Non-pigmented ciliary epithelial cell (primary cell): ENCODE measurements around the gene NRXN3.
"Not testable (repeated sequence)": the region's sequence is repeated elsewhere in the genome, so short reads cannot be mapped to it uniquely, and the experiment has no call there.

Source experiments
- DNase-seq: peaks from one replicate; pipeline ENCODE4 v3.0.0-alpha.2; 2010; ENCODE audit warnings: low read depth

The NRXN3 gene

DNA sequence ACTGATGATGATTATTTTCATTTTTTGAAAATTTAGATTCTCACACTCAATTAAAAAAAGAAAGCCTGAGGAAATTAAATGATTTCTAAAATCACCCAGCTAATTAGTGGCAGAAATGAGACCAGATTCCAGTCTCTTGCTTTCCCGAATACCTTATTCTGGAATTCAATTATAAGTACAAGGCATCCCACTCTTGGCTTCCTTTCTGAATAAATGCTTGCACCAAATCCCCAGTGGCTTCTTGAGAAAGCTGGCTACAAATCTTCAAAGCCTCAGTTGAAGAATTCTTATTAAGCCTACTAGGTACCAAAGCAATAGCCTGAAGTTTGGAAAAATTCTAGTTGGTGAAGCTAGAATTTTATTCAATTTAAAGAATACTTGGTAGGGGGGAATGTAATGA is 1564.5 kb downstream of the NRXN3 start:
- no peak for DNase-seq

DNA sequence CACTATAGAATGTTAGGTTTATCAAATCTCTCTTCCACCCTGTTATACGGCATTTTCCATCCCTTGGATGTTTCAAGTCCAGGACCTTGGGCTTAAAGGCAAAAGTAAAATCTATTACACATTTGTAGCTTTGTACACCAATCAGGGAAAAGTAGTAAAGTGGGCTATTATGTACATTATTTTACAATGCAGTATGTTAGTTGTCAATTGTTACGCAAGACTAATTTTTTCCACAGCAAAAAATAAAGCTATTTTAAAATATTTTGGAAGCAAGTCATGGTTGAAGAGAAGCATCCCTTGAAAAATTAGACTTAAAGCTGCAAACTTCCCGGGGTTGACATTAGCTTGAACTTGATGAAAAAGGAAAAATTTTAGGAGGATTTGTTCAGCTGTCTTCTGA is 1564.9 kb downstream of the NRXN3 start:
- DNase-seq = no peak

DNA sequence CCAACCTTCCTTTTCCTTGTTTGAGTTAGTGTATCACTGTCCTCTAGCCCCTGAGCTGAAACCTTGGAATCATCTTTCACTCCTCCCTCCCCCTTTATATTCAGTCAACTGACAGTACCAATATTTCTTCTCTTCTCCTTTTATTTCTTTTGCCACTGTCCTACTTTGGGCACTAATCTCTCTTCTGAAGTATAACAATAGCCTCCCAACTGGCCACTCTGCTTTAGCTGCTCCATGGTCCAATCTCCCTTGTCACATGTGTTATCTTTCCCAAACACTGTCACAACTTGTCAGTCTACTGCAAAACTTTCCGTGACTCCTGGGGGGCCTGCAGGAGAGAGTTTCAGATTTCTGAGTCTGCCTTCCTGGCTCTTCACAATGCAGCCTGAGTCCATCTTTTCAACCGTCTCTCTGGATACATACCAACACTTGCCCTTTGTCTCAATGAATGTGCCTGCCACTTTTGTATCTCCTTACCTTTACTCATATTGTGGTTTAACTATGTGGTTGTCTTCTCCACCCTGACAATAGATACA is 1570.0 kb downstream of the NRXN3 start:
- DNase-seq = no peak

DNA sequence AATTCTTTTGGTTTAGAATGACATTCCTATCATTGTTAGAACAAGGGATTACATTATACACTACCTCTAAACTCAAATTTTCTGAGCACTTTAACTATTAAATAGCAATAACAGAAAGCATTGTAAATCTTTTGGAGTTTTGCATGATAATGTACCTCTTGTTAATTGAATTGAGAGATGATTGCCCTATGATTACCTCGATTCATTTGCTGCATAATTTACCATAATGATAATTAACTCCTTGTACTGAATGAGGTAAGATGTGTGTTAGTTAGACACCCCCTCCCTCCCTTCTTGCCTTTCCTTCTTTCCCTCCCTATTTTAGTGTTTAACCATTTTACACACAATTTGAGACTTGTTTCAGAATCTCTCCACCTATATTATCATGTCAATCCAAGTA is 1572.0 kb downstream of the NRXN3 start:
- no peak for DNase-seq

DNA sequence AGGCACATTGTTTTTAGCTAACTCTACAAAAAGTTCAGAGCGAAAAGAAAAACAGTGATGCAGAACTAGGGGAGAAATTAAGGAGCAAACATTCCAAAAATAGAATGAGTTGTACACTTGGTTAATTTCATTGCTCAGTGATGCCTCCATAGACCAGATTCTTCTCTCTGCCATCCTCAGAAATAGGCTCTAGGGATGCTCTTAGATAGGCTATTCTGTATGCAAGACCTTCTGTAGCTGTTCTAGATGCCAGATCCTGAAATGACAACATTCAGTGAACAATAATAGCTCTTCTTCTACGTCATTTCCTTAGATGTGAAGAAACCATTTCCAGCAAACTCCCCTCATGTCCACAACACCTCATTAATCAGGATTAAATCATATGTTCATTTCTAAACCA is 1574.9 kb downstream of the NRXN3 start:
- DNase-seq = no peak

DNA sequence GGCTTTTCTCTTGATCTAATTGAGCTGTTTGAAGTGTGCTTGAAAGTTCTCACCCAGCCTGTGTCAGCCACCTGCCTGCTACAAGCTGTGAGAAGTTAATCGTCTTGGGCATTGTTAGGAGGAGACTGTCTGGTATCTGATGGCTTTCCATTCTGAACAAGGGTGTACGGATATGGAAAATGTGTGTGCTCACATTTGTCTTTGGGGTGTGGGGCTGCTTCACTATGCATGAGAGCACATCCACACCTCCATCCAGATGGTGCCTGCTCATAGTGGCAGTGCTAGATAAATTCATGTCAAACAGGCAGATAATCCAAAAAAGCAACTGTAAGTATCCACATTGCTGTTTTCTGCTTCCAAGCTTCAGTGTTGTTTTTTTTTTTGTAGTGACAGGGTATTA is 1578.9 kb downstream of the NRXN3 start:
- no peak for DNase-seq

DNA sequence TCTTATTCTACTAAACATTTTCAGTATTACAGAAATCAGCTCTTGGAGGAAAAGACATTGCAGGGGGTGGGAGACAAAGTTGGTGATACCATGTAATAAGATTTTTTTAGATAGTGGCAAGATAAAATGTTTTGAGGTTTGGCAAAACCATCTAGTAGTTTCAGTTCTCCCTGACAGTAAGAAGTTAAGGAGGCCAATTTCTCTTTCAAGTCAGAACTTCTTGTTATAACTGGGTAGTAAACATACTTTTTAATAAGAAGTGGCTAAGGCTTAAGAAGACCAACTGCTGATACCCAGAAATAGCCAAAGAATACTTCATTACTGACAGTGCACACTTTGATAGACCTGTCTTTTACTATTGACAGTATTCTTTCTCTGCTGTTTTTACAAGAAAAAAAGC is 1588.8 kb downstream of the NRXN3 start:
- no peak for DNase-seq

DNA sequence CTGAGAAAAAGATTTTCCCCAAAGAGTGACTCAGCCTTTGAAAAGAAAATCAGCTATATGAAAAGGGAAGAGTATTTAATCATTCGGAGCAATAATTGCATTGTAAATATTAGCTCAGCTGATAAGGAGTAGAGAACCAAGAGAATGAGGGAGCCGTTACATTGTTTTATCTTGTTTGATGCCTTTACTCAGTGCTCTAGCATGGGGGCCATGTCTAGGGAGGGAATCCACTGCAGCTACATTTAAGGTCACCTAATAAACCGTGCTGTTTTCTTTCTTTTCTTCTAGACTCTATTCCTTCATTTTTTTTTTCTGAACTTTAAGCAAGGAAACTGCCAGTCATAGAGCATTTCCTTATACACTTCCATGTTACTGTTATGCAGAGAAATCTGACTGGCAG is 1594.2 kb downstream of the NRXN3 start:
- DNase-seq = no peak

DNA sequence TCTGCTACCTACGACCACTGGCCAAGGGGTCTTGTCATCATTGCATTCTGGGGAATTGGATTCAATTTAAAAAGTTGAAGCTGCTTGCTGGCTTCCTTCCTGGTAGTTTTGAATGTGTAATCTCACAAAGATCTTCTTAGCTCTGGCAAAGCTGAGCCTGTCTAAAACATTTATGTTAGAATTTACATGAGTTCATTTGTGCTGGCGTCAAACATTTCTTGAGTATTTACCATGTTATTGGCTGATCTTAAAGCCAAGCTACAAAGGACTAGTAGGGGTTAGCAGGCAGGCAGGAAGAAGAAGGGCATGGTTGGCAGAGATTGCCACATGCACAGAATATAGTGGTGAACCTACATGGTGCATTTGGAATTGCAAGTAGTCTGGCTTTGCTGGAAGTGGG is 1596.3 kb downstream of the NRXN3 start:
- DNase-seq = no peak

DNA sequence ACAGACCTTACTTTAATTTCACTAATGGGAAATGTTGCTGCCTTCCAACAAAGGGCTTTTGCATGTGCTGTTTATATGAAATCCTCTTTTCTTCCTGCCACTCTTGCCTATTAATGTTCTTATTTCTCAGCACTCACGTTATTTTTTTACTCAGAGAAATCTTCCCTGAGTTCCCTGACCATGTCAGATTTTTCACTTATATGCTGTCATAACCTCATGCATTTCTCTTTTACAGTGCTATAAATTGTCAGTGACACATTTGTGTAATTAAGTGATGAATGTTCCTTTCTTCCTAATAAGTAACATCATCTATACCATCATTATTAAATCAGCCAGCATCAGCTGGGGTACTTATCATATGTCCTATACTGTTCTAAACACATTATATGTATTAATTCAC is 1597.1 kb downstream of the NRXN3 start:
- no peak for DNase-seq

DNA sequence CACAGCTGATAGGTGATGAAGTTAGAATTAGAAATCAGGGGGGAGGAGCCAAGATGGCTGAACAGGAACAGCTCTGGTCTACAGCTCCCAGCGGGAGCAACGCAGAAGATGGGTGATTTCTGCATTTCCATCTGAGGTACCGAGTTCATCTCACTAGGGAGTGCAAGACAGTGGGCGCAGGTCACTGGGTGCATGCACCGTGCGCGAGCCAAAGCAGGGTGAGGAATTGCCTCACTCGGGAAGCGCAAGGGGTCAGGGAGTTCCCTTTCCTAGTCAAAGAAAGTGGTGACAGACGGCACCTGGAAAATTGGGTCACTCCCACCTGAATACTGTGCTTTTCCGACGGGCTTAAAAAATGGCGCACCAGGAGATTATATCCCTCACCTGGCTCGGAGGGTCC is 1597.5 kb downstream of the NRXN3 start:
- DNase-seq = not testable (repeated sequence)

DNA sequence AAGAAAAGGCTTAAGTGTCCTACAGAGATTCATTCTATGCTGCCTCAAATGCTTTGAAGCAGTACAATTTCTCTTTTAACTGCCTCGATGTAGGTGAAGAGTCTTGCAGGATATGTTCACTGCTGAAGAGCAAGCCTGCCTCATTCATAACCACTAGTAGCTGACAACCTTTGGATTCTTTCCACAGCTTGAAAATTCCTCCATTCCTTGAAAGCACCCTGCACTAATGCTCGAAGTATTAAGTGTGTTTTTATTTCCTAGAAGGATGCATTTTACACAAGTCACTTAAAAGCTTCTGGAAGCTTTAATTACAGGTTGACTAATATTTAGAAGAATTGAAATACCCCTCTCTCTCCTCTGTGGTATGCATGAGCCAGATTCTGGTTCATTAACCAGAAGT is 1611.7 kb downstream of the NRXN3 start:
- DNase-seq = peak; percentile 10

DNA sequence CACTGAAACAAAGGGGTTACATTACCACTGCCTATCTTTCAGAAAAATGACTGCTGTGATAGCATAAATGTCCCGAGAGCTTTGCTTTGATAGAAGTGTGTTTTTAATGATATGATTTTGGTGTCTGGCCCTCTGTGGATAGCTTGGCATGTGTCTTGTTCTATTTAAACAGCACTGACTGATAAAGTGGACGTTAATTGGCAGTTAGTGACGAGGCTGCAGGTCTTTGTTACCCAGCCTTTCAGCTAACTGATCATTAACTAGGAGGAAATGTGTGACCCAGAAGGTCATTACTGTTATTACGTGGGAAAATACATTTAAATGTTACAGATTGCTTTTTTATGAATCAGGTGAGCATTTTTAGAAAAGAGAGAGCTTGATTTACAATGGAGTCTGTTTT is 1612.9 kb downstream of the NRXN3 start:
- DNase-seq = no peak

DNA sequence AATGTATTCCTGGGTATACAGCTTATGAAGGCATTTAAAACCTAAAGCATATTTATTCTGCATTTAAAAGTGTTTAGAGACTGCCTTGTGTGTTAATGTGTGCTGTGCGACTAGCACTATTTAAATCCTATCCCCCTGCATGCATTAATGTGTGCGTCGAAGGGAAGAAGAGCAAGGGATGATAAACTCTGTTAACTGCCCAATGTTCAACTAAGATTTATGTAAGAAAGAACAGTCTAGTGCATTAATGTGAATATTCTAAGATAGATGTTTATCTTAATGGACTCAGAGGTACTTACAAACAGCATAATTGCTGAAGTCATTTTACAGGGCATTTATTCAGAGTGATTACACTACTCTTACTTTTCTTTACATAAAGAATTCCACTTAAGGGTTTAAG is 1616.3 kb downstream of the NRXN3 start:
- DNase-seq = no peak

DNA sequence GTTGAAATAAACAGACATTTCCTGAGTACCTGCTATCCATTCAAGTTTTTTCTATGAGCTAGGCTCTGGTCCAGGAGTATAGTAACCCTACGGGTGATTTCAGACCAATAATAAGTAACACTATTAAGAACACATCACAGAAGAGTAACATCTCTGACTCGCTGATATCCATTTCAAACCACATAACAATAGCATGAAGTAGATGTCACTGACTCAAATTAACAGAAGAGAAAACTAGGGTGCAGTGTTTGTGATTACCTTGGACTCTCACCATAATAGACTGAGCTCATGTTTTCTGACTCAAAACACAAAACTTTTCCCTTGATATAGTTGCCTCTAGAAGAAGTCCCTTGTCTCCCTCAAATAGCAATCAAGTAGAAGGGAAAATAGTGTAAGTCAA is 1618.2 kb downstream of the NRXN3 start:
- no peak for DNase-seq

DNA sequence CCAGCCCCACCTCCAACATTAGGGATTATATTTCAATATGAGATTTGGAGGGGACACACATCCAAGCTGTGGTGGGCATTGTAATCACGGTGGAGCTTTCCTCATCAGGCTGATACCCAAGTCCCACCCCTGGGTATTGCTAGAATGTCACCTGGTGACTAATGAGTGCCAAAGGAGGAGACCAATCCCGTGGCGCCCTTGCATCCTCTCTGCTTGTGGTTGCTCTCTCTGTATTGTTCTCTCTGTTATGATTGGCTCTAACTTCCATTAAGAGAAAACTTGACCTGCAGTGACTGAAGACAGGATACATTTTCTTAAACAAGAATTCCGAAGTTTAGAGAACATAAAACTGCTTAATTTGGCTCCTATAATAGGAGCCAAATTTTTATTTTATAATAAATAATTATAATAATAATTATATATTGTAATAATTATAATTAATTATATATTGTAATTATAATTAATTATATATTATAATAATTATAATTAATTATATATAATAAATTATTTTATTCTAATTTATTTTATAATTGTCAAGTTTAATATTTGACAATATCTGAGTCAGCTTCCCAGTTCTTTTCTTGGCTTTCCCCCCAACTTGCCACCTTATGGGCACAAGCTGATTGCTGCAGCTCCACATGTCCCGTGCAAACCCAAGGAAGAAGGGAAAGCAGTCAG is 1621.0 kb downstream of the NRXN3 start:
- no peak for DNase-seq

DNA sequence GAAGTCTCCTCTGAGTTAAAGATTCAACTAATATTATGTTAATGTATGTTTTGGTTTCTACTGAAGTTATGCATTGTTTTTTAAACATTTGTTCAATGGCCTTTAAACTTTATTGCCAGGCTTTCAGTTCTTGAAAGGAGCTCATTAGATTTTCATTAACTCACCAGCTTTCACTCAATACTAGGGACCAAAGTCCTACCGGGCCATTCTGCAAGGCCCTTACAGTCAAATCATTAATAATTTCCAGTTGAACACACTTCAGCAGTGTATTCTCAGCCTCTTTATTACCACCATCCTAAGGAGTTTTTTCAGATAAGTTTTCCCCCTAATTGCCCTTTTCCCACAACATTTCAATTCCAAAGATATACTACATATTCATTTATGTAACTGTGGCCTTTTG is 1631.9 kb downstream of the NRXN3 start:
- DNase-seq = no peak

DNA sequence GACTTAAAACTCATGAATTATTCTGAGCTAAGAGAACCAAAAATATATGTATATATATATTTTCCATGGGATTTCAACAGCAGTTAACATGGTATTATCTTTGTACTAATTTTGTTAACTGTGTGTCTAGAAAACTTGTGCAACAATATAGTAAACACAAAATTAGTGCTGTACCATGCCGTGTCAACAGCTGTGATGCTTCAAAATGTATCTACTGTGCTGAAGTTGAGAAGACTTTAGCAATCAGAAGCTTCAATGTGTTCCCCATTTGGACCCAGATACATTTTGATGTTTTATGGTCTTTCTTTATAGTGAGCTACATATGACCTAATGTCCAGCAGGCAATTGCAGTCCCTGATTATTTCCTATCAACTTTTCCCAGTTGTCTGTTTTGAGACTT is 1635.5 kb downstream of the NRXN3 start:
- DNase-seq = no peak

DNA sequence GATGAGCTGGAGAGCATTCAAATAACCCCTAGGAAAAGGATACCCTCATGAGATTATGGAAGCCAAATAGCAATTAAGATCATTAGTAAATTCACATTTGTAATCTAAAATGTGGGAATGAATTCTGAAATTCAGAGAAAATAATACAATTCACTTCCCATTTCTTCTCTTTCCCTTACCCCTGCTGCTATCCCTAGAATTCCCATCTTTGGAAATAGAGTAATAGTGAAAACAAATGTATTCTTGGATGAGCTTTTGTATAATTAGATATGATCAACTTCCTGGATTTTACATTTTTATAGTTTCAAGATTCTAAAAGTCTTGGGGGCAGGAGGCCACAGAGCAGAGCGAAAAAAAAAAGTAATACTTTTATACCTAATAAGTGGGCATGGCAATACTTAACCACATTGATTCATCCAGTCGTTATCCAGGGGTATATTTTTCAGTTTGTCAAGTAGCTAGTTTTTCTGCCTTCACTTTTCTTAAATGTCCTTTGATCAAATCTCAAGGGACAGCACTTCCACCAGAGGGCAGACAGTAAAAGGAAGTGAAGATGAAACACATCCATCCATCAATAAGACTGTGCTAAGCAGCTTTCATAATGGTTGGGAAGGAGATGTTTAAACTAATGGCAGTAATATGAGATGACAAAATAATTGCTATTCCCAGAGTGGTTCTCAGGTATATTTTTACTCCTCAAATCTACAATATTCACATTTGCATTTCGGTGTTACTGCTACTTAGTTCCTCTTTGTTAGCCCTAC is 1639.9 kb downstream of the NRXN3 start:
- DNase-seq = no peak

DNA sequence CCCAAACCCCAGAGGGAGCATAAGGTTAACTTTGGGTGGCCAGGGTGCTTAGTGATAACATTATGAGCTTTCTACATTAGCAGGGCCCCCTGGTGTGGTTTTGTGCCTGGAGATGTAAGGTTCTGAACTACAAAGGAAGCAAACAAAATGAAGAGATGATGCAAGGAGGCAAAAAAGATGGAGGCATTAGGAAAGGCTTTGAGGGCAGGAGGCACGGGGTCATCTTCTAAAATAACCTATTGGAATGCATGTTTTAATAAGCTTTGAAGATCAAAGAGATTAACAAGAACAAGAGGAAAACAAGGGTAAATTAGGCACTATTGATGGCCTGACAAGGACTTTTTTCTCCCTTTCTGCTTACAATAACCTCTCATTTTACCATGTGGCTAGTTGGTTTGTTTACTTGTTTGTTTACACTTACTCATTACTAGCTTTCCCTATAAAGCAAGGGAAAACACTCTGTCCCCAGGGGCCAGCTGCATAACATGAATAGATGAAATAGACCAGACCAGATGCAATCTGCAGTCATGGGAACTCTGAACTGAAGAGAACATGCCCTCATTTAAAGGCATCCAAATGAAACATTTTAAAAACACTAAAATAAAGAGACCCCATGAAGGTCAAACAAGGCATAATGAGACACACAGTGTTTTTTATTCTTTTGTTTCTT is 1650.8 kb downstream of the NRXN3 start:
- no peak for DNase-seq

DNA sequence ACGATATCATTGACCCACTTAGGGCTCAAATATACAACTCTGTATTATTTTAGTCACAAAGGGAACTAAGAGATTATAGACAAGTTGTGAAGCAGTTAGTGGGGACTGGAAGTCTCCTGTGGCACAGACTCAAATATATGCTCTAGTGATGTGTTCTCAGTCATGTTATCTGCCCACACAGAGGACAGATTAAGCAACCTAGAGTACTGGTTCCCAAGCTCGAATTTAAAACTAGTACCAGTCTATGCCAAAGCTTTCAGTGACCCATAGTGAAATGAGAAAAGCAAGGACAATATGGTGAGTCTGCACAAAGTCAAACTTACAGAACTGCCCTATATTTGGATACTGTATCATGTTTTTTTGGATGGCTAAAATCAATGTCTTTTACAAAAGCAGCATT is 1651.9 kb downstream of the NRXN3 start:
- no peak for DNase-seq

DNA sequence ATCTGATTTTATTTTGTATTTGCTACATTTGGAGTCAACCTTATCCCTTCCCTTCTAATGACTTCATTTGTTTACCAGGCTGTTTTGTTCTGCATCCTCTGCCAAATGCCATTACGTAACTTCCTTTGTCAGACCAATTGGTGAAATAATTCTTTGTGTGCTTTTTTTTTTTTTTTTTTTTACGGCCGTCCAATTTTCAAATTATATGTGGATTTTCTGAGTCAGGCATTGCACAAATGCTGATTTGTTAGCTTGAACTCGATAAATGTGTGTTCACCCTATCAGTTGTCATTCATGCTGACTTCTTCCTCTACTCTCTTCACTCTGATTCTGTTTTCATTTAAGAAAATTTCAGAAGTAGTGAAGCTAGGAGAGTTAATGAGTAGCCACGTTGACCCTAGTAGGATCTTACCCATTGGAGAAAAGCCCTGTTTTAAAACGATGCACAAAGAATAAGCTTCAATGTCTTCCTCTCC is 1654.9 kb downstream of the NRXN3 start:
- no peak for DNase-seq

DNA sequence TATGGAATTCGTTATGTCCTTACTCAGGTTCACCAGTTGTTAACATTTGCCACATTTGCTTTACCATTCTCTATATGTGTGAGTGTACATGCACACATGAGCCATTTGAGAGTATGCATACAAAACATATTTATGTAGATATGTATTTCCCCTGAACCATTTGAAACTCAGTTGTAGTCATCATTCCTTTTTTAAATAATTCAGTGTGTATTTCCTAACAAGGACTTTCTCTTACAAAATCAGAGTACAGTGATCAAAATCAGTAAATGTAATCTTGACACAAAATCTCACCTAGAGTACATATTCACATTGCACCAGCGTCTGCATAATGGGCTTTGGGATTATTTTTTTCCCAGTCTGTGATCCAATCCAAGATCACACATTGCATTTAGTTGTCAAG is 1656.2 kb downstream of the NRXN3 start:
- no peak for DNase-seq
